ENCODE measurements around the gene PCARE.

DNA sequence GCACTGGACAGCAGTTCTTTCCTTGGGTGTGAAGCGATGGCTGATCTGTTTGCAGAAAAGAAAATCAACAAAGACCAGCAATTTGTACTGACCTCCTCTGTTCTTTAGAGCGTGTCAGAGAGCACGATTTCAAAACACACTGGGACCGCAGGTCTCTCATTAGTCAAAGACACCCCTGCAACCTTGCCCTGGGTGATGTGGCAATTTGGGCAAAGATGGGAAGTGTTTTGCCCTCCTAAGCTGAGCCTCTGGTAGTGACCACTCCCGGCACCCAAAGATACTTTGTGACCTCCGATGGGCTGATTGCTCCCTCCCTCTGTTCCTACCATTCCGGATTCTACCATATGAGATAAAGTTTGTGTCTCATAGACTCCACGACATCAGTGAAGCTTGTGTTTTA lies 22.6 kb upstream of the PCARE start:
- TF ChIP-seq, protein P1, sequence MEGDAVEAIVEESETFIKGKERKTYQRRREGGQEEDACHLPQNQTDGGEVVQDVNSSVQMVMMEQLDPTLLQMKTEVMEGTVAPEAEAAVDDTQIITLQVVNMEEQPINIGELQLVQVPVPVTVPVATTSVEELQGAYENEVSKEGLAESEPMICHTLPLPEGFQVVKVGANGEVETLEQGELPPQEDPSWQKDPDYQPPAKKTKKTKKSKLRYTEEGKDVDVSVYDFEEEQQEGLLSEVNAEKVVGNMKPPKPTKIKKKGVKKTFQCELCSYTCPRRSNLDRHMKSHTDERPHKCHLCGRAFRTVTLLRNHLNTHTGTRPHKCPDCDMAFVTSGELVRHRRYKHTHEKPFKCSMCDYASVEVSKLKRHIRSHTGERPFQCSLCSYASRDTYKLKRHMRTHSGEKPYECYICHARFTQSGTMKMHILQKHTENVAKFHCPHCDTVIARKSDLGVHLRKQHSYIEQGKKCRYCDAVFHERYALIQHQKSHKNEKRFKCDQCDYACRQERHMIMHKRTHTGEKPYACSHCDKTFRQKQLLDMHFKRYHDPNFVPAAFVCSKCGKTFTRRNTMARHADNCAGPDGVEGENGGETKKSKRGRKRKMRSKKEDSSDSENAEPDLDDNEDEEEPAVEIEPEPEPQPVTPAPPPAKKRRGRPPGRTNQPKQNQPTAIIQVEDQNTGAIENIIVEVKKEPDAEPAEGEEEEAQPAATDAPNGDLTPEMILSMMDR (IDR thresholded peaks at IDR 0.05): no peak
- TF ChIP-seq POLR2A (IDR thresholded peaks at IDR 0.05): no peak
